Activated naive CD8-positive, alpha-beta T cell treated with anti-CD3 and anti-CD28 coated beads, Interleukin-2, amount 10 ng/mL, durations not matched to agents 7 days and 5 days (primary cell): Measurements from ENCODE around the gene CACNA1B. TPM values are rescaled to one million over a fixed set of nuclear protein-coding genes. Genes with fewer than 3 reads are reported as not detected.

Experiments
- ATAC-seq: fragments of 150-1000 bp; cut with Tn5 transposase; one replicate; pipeline ENCODE4 v1.10.0; 2021; ENCODE audit warnings: low read depth, moderate library complexity
- POLR2A ChIA-PET: fragments of 350-600 bp; sonication (Branson Sonifier 250); formaldehyde crosslinking; loops from one replicate; lab custom pipeline; 2021; ENCODE audit warnings: antibody characterized with exemption; lab: Charles Lee
- DNase-seq: peaks from one replicate; pipeline ENCODE4 v3.0.0; 2021
- H3K27ac Mint-ChIP-seq: one replicate; pipeline ENCODE4 v1.8.0; 2022; ENCODE audit warnings: mild to moderate bottlenecking, mixed read lengths
- H3K27me3 Mint-ChIP-seq: one replicate; pipeline ENCODE4 v1.8.0; 2022; ENCODE audit warnings: mild to moderate bottlenecking, moderate library complexity, mixed read lengths
- H3K36me3 Mint-ChIP-seq: one replicate; pipeline ENCODE4 v1.8.0; 2021; ENCODE audit warnings: mild to moderate bottlenecking, mixed read lengths
- H3K4me1 Mint-ChIP-seq: one replicate; pipeline ENCODE4 v1.8.0; 2021; ENCODE audit warnings: mixed read lengths
- H3K4me3 Mint-ChIP-seq: one replicate; pipeline ENCODE4 v1.8.0; 2022; ENCODE audit warnings: mild to moderate bottlenecking, moderate library complexity, mixed read lengths
- H3K9me3 Mint-ChIP-seq: one replicate; pipeline ENCODE4 v1.8.0; 2021; ENCODE audit warnings: mixed read lengths
- total RNA-seq, 2 experiments: library from RNA; stranded (reverse); gene quantifications; one replicate each; pipeline ENCODE4 v1.2.3, GENCODE V29; 2021

The CACNA1B gene
- total RNA-seq, 2 experiments from 2014 or later: not detected

DNA sequence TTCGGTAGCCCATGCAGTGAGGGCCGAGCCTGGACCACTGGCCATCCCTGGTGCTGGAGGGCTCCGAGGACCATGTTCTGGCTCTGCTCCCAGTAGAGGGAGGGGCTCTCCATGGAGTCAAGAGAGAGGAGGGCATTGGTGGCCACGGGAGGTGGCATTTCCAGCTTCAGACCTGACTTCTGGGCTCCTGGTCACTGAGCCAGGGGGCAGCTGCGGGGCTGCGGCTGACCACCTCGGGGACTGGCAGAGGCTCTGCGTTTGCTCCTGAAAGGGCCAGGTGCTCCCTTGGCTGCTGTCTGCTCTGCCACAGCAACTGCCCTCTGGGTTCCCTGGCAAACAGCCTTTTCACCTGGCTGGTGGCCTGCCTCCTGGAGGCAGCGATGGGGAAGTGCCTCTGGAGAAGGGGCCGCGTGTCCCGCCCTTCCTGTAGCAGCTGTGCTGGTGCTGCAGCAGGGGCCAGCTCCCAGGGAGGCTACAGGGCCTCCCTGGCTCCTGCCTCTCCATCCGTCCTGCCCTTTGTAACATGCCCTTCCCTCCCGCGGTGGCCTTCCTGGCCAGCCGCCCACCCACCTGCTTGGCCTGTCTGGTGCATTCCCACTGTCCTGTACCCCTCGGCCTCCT is 144.6 kb downstream of the CACNA1B start:
- Mint-ChIP-seq H3K4me3 (no peak overlapping the region), H3K9me3 (no peaks in the 10 kb centered on the region), H3K36me3 (no peaks in the 10 kb centered on the region), H3K27ac (no peak overlapping the region), H3K27me3 (peaks cover 31% of the 10 kb centered on the region), H3K4me1 (no peaks in the 10 kb centered on the region)
- no peak for DNase-seq
- no peak for ATAC-seq
- POLR2A ChIA-PET: no interaction called here

DNA sequence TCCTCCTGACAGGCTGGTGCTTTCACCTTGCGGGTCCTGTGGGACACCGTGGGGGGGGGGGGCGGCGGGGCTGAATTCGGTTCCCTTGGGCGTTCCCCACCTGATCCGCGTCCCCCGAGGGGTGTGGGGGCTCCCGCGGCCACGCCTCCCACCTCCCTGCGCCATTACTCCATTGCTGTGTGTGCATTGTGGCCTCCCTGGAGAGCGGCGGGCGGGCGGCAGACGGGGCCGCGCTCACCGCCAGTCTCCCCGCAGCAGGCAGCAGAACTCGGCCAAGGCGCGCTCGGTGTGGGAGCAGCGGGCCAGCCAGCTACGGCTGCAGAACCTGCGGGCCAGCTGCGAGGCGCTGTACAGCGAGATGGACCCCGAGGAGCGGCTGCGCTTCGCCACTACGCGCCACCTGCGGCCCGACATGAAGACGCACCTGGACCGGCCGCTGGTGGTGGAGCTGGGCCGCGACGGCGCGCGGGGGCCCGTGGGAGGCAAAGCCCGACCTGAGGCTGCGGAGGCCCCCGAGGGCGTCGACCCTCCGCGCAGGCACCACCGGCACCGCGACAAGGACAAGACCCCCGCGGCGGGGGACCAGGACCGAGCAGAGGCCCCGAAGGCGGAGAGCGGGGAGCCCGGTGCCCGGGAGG is 145.3 kb downstream of the CACNA1B start:
- Mint-ChIP-seq H3K27ac (no peak overlapping the region), H3K36me3 (no peaks in the 10 kb centered on the region), H3K4me3 (no peak overlapping the region), H3K4me1 (no peaks in the 10 kb centered on the region), H3K27me3 (peaks cover 34% of the 10 kb centered on the region), H3K9me3 (no peaks in the 10 kb centered on the region)
- DNase-seq (no peak), ATAC-seq (no peak)
- POLR2A ChIA-PET: no interaction called here

DNA sequence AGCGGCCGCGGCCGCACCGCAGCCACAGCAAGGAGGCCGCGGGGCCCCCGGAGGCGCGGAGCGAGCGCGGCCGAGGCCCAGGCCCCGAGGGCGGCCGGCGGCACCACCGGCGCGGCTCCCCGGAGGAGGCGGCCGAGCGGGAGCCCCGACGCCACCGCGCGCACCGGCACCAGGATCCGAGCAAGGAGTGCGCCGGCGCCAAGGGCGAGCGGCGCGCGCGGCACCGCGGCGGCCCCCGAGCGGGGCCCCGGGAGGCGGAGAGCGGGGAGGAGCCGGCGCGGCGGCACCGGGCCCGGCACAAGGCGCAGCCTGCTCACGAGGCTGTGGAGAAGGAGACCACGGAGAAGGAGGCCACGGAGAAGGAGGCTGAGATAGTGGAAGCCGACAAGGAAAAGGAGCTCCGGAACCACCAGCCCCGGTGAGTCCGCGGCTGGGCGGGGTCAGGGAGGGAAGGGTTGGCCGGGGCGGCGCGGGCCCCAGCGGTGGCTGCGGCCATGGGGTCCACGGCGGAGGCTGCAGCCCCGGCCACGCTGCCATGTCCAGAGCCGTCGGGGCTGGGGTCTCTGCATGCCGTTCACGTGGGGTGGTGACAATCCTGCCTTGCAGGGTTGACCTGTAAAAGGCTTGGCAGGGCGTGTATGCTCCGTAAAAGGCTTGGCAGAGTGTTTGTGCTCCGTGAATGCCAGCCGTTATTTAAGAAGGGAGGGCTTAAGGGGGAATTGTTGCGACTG is 146.0 kb downstream of the CACNA1B start:
- no peak overlapping the region for H3K27ac Mint-ChIP-seq
- DNase-seq (no peak), ATAC-seq (no peak)
- H3K4me1 Mint-ChIP-seq: no peaks in the 10 kb centered on the region
- no peaks in the 10 kb centered on the region for H3K36me3 Mint-ChIP-seq
- no peak overlapping the region for H3K4me3 Mint-ChIP-seq
- POLR2A ChIA-PET: no interaction called here
- no peaks in the 10 kb centered on the region for H3K9me3 Mint-ChIP-seq
- H3K27me3 Mint-ChIP-seq: peaks cover 38% of the 10 kb centered on the region

DNA sequence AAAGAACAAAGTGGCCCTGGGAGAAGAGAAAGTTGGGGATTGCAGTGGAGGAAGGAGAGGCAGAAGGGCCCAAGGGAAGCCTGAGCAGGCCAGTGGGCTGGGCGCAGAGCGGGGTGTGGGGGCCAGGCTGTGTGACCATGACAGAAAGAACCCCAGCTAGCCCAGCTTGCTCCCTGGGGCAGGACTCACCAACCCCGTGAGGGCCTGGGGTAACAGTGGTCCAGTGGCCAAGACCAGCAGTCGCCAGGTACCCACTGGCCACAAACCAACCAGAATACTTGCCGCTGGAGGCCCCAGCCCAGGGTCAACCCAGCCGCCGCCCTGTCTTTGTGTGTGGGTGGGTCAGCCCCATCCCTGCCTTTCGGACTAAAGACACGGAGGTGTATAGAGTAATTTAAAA is 146.5 kb downstream of the CACNA1B start:
- Mint-ChIP-seq H3K27ac (no peak overlapping the region), H3K9me3 (no peaks in the 10 kb centered on the region), H3K27me3 (peaks cover 38% of the 10 kb centered on the region), H3K4me1 (no peaks in the 10 kb centered on the region), H3K4me3 (no peak overlapping the region), H3K36me3 (no peaks in the 10 kb centered on the region)
- POLR2A ChIA-PET: no interaction called here
- DNase-seq (no peak), ATAC-seq (no peak)

DNA sequence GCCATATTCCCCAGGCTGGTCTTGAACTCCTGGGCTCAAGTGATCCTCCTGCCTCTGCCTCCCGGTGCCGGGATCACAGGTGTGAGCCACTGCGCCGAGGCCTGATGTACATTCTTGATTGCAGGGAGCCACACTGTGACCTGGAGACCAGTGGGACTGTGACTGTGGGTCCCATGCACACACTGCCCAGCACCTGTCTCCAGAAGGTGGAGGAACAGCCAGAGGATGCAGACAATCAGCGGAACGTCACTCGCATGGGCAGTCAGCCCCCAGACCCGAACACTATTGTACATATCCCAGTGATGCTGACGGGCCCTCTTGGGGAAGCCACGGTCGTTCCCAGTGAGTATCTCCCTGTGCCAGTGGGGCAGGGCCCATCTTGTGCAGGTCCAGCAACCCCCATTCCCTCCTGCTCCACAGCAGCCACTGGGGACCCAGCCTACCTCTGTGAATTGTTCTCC is 147.3 kb downstream of the CACNA1B start:
- H3K27ac Mint-ChIP-seq: no peak overlapping the region
- peaks cover 39% of the 10 kb centered on the region for H3K27me3 Mint-ChIP-seq
- H3K4me3 Mint-ChIP-seq: no peak overlapping the region
- POLR2A ChIA-PET: no interaction called here
- ATAC-seq: no peak
- H3K9me3 Mint-ChIP-seq: no peaks in the 10 kb centered on the region
- no peaks in the 10 kb centered on the region for H3K4me1 Mint-ChIP-seq
- DNase-seq: no peak
- no peaks in the 10 kb centered on the region for H3K36me3 Mint-ChIP-seq

DNA sequence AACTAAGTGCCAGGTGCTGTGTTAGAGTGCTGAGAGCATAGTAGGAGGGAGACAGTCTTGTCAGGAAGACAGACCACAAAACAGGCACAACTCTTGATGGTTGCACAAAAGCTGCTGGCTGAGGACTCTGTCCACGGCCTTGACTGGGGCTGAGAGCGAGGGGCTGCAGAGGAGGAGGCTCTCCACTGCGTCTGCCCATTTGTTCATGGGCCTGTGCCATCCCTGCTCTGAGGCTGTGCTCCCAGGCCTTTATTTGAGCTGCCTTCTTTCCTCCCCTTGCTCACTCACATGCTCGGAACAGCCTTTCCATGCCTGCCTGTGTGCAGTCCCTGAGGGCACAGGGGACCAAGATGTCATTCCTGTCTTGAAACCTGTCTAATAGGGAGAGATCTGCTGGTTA is 147.8 kb downstream of the CACNA1B start:
- DNase-seq (no peak), ATAC-seq (no peak)
- POLR2A ChIA-PET: no interaction called here
- no peak overlapping the region for H3K27ac Mint-ChIP-seq
- H3K9me3 Mint-ChIP-seq: no peaks in the 10 kb centered on the region
- no peaks in the 10 kb centered on the region for H3K36me3 Mint-ChIP-seq
- no peak overlapping the region for H3K4me3 Mint-ChIP-seq
- no peaks in the 10 kb centered on the region for H3K4me1 Mint-ChIP-seq
- peaks cover 45% of the 10 kb centered on the region for H3K27me3 Mint-ChIP-seq

DNA sequence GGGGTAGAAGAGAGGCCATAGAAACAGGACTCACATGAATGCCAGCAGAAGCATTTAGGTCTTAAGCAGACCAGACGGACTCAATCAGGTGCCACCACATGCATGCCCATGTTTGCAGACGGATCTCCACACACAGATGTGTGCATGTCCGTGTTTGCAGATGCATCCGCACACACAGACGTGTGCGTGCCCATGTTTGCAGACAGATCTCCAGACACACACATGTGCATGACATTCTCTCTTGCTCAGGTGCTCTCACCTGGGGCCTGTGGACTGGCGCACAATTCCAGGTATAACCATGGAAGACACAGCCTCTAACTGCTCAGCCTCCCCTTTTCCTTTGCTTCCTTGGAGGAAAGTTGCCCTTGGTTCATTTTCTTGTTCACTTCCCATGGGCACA is 148.3 kb downstream of the CACNA1B start:
- DNase-seq (no peak), ATAC-seq (no peak)
- no peaks in the 10 kb centered on the region for H3K4me1 Mint-ChIP-seq
- peaks cover 48% of the 10 kb centered on the region for H3K27me3 Mint-ChIP-seq
- no peaks in the 10 kb centered on the region for H3K9me3 Mint-ChIP-seq
- no peak overlapping the region for H3K4me3 Mint-ChIP-seq
- H3K27ac Mint-ChIP-seq: no peak overlapping the region
- no peaks in the 10 kb centered on the region for H3K36me3 Mint-ChIP-seq
- POLR2A ChIA-PET: no interaction called here

DNA sequence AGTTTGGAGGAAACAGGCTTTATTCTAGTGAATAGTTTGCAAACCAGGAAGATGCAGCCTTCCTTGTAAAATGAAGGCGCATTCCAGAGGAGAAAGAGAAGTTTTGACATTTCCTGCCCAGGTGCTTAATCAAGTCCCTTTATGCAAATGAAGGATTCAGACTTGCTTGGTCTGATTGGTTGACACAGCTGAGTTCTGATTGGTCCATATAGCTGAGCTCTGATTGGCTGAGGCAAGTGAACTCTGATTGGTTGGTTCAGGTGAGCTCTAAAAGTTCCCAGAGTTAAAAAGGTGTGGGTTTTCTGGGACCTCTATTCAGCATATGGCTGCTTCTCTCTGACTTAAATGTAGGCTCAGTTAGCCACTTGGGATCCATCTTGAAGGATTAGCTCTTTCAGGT is 151.0 kb downstream of the CACNA1B start:
- Mint-ChIP-seq H3K4me3 (no peak overlapping the region), H3K4me1 (no peaks in the 10 kb centered on the region), H3K27ac (no peak overlapping the region), H3K36me3 (no peaks in the 10 kb centered on the region), H3K27me3 (peaks cover 64% of the 10 kb centered on the region), H3K9me3 (no peaks in the 10 kb centered on the region)
- no peak for ATAC-seq
- no peak for DNase-seq
- POLR2A ChIA-PET: interaction anchor here (0.6 kb wide), 1 partner anchor 81 kb away, joined by 5 read pairs; no protein-coding TSS in a partner anchor

DNA sequence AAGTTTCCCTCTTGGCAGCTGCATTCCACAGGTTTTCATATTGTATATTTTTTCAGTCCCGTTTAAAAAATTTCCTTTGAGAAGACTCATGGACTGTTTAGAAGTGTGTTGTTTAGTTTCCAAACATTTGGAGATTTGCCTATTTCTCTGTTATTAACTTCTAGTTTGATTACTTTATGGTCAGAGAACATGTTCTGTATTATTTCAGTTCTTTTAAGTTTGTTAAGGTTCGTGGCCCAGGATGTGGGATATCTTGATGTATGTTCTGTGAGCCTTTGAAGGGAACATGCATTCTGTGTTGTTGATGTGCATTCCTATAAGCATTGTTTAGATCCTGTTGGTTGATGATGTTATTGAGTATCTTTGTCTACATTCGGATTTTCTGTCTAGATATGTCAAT is 153.6 kb downstream of the CACNA1B start:
- no peak overlapping the region for H3K27ac Mint-ChIP-seq
- DNase-seq (no peak), ATAC-seq (no peak)
- no peak overlapping the region for H3K4me3 Mint-ChIP-seq
- POLR2A ChIA-PET: no interaction called here
- H3K27me3 Mint-ChIP-seq: peaks cover 46% of the 10 kb centered on the region
- no peaks in the 10 kb centered on the region for H3K4me1 Mint-ChIP-seq
- H3K36me3 Mint-ChIP-seq: no peaks in the 10 kb centered on the region
- no peaks in the 10 kb centered on the region for H3K9me3 Mint-ChIP-seq

DNA sequence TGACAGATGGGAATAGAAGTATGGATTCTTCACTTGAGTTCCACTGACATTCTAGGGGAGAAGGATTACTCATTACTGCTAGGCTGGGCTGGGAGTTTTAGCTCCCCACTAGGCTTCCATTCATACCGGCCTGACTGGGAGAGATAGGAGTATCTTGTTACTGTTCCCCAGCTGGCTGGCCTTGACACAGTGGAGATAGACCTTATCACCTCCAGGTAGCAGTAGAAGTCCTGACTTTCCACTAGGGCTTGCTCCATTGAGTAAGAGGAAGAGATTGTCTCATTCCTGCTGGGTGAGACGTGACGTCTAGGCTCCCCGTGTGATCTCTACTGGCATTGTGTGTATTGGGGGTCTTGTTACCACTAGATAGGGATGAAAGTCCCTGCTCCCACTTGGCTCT is 156.4 kb downstream of the CACNA1B start:
- no peak overlapping the region for H3K27ac Mint-ChIP-seq
- DNase-seq (no peak), ATAC-seq (no peak)
- H3K36me3 Mint-ChIP-seq: no peaks in the 10 kb centered on the region
- H3K4me1 Mint-ChIP-seq: no peaks in the 10 kb centered on the region
- H3K4me3 Mint-ChIP-seq: no peak overlapping the region
- H3K9me3 Mint-ChIP-seq: no peaks in the 10 kb centered on the region
- peaks cover 38% of the 10 kb centered on the region for H3K27me3 Mint-ChIP-seq
- POLR2A ChIA-PET: no interaction called here

DNA sequence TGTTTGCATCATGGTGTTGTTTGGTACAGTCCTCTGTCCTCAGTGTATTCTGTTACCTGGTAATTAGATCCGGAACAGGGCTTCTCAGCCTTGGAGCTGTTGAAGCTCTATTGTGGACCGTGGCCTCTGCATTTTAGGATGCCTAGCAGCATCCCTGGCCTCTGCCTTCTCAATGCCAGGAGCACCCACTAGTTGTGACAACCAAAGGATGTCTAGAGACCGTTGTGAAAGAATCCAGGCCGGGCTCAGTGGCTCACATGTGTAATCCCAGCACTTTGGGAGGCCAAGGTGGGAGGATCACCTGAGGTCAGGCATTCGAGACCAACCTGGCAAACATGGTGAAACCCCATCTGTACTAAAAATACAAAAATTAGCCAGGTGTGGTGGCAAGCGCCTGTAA is 159.6 kb downstream of the CACNA1B start:
- H3K27me3 Mint-ChIP-seq: peaks cover 19% of the 10 kb centered on the region
- H3K4me3 Mint-ChIP-seq: no peak overlapping the region
- no peak overlapping the region for H3K27ac Mint-ChIP-seq
- DNase-seq (no peak), ATAC-seq (no peak)
- no peaks in the 10 kb centered on the region for H3K4me1 Mint-ChIP-seq
- POLR2A ChIA-PET: no interaction called here
- H3K9me3 Mint-ChIP-seq: no peaks in the 10 kb centered on the region
- H3K36me3 Mint-ChIP-seq: no peaks in the 10 kb centered on the region

DNA sequence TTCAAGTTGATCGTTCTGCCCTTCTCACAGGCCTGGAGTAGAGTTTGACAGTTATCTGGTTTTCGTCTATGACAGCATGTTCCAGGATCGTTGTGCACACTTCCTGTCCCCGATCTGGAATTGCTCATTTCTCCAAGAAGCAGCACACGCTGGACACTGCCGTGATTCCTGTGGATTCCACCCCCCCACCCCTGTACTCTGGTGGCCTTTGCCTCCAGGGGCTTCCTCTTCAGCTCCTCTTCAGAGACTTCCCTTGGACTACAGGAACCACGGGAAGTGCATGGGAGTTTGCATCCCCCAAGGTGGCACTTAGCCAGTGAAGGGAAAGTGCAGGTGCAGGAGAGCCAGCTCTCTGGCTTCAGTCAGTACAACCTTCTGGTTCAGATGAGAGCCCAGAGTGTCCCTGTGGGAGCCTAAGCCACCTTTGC is 160.7 kb downstream of the CACNA1B start:
- Mint-ChIP-seq H3K27ac (no peak overlapping the region), H3K4me3 (no peak overlapping the region), H3K27me3 (peaks cover 11% of the 10 kb centered on the region), H3K36me3 (no peaks in the 10 kb centered on the region), H3K4me1 (no peaks in the 10 kb centered on the region), H3K9me3 (no peaks in the 10 kb centered on the region)
- no peak for DNase-seq
- no peak for ATAC-seq
- POLR2A ChIA-PET: no interaction called here

DNA sequence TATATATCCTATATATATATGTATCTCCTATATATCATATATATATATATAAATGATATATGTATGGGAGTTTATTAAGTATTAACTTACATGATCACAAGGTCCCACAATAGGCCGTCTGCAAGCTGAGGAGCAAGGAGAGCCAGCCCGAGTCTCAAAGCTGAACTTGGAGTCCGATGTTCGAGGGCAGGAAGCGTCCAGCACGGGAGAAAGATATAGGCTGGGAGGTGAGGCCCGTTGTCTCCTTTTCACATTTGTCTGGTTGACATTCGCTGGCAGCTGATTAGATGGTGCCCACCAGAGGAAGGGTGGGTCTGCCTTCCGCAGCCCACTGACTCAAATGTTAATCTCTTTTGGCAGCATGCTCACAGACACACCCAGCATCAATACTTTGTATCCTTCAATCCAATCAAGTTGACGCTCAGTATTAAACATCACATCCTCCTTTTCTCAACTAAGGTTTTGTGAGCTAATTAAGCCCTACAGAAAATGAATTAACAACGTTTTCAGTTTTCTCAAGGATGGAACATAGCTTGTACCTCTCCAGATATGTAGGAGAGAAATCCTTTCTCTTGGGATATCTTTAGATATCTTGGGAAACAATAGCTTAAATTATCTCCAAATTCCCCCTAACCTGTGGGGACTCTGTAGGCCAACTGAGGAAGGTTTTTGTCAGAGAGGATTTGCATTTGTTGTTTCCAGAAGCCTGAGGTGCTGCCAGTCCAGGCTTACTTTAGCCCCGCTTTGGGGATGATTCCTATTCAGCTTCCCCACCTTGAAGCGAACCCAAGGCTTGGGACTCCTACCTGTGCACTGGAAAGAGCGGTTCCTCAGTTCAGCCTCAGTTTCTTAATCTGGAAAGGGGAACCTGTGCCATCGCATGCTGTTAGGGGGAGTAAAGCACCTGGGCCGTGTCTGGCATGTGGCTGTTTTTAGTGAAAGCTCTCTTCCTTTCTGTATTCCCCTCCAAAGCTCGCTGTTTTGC is 163.2 kb downstream of the CACNA1B start:
- DNase-seq (no peak), ATAC-seq (no peak)
- Mint-ChIP-seq H3K27me3 (peaks cover 11% of the 10 kb centered on the region), H3K9me3 (no peaks in the 10 kb centered on the region), H3K27ac (no peak overlapping the region), H3K4me1 (no peaks in the 10 kb centered on the region), H3K36me3 (no peaks in the 10 kb centered on the region), H3K4me3 (no peak overlapping the region)
- POLR2A ChIA-PET: no interaction called here
